AG04449 (cell line): ENCODE measurements around the gene KCNQ1.

Source experiments
- CTCF ChIA-PET: fragments of 350-600 bp; formaldehyde crosslinking; extraction: SDS; loops from one replicate; lab custom pipeline; 2021; ENCODE audit warnings: antibody characterized with exemption; lab: Yijun Ruan, JAX
- POLR2A ChIA-PET: fragments of 400-600, 350-600 bp; formaldehyde crosslinking; extraction: SDS; loops from one replicate; lab custom pipeline; 2020; ENCODE audit warnings: antibody characterized with exemption, inconsistent platforms; lab: Yijun Ruan, JAX
- DNase-seq: peaks from one replicate; pipeline ENCODE4 v3.0.0-alpha.2; 2010; ENCODE audit warnings: low read depth, low spot score
- H3K4me3 ChIP-seq: 2 replicates; pipeline ENCODE4 v1.5.1; 2011; ENCODE audit warnings: low read depth, mild to moderate bottlenecking, control low read depth, low read length
- TF ChIP-seq, protein P1 (sequence below): IDR thresholded peaks from one replicate; pipeline ENCODE4 v1.5.1; 2011; ENCODE audit warnings: mild to moderate bottlenecking, moderate library complexity, low read length, control low read depth, inconsistent platforms; ENCODE audit not compliant: insufficient read depth; ENCODE audit errors: missing control alignments

The KCNQ1 gene

GRCh38 chr11:2421996-2422395 is 22.8 kb upstream of the KCNQ1 start:
- H3K4me3 ChIP-seq: no peak overlapping the region
- no peak for DNase-seq
- ChIA-PET POLR2A (no interaction called here), CTCF (interaction anchor here (1.1 to 13.3 kb wide), 13 partner anchors 9 to 256 kb away, joined by 4 to 381 read pairs (median 33); partner anchors contain the start of genes C11orf21, TSPAN32 and TSSC4)
- TF ChIP-seq, protein P1, sequence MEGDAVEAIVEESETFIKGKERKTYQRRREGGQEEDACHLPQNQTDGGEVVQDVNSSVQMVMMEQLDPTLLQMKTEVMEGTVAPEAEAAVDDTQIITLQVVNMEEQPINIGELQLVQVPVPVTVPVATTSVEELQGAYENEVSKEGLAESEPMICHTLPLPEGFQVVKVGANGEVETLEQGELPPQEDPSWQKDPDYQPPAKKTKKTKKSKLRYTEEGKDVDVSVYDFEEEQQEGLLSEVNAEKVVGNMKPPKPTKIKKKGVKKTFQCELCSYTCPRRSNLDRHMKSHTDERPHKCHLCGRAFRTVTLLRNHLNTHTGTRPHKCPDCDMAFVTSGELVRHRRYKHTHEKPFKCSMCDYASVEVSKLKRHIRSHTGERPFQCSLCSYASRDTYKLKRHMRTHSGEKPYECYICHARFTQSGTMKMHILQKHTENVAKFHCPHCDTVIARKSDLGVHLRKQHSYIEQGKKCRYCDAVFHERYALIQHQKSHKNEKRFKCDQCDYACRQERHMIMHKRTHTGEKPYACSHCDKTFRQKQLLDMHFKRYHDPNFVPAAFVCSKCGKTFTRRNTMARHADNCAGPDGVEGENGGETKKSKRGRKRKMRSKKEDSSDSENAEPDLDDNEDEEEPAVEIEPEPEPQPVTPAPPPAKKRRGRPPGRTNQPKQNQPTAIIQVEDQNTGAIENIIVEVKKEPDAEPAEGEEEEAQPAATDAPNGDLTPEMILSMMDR: no peak

- no peak for DNase-seq
- TF ChIP-seq, protein P1: no peak
- CTCF ChIA-PET: interaction anchor here (0.9 to 13.3 kb wide), 9 partner anchors 10 to 266 kb away, joined by 3 to 381 read pairs (median 24); partner anchors contain the start of genes C11orf21 and TSPAN32
- POLR2A ChIA-PET: no interaction called here
- no peak overlapping the region for H3K4me3 ChIP-seq
Observed at GRCh38 chr11:2422461-2423156, 22.2 kb upstream of the KCNQ1 start.

- POLR2A ChIA-PET: no interaction called here
- H3K4me3 ChIP-seq: no peak overlapping the region
- no peak for DNase-seq
- CTCF ChIA-PET: interaction anchor here (0.6 to 13.3 kb wide), 11 partner anchors 10 to 469 kb away, joined by 3 to 381 read pairs (median 6); partner anchors contain the start of genes C11orf21 and TSPAN32
- TF ChIP-seq, protein P1: no peak
Observed at GRCh38 chr11:2423157-2424025, 21.4 kb upstream of the KCNQ1 start.

DNA sequence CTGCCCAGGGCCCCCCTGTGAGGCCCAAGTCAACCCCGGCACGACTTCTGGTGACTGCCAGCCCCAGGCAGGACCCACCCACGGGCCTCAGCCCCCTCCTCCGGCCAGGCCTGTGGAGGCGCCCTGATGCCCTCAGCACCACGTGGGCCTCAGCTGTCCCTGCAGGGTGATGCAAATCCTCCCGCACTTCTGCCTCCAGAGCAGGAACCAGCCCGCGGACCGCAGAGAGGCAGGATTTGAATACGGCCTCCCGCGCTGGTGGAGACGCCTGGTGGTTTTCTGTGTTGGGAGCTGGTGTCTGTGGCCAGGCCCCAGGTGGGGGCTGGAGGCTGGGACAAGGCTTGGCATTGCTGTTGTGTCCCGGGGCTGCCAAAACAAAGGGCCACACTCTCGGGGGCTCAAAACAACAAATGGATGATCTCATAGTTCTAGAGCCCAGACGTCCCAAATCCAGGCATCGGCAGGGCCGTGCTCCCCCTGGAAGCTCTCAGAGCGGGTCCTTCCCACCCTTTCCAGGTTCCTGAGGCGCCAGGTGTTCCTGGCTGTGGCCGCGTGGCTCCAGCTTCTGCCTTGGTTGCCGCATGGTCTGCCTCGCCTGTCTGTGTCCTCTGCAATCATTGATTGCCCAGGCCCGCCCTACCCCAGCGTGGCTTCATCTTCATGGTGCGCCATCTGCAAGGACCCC is 19.9 kb upstream of the KCNQ1 start:
- TF ChIP-seq, protein P1: no peak
- ChIA-PET CTCF (interaction anchor here (0.7 to 13.3 kb wide), 8 partner anchors 104 to 468 kb away, joined by 3 to 381 read pairs (median 17); partner anchors contain the start of genes C11orf21 and TSPAN32), POLR2A (no interaction called here)
- no peak overlapping the region for H3K4me3 ChIP-seq
- no peak for DNase-seq

- POLR2A ChIA-PET: no interaction called here
- TF ChIP-seq, protein P1: no peak
- CTCF ChIA-PET: interaction anchor here (0.7 to 13.3 kb wide), 8 partner anchors 25 to 467 kb away, joined by 3 to 381 read pairs (median 8); partner anchors contain the start of genes C11orf21, TSPAN32 and TSSC4
- no peak for DNase-seq
- no peak overlapping the region for H3K4me3 ChIP-seq
Observed at GRCh38 chr11:2425506-2425905, 19.3 kb upstream of the KCNQ1 start.
